ENCODE data around the gene KCNJ14.

Gene KCNJ14

GRCh38 chr19:48458016-48458415 is 2.6 kb downstream of the KCNJ14 start:
- Histone ChIP-seq H2BK120ac (ENCODE audit: low read depth, low read length) (no peak overlapping the region), H3K4me1 (ENCODE audit: control insufficient read depth, low read depth, low read length) (no peaks in the 10 kb centered on the region), H3K4me3 (ENCODE audit: low read length) (no peak overlapping the region), H3K4ac (ENCODE audit: low read depth, low read length) (no peak overlapping the region), H3K36me3 (ENCODE audit: control insufficient read depth, insufficient read depth, low read length) (peaks cover 6% of the 10 kb centered on the region), H2AK5ac (ENCODE audit: low read length) (no peak overlapping the region), H3K18ac (ENCODE audit: low read length) (no peak overlapping the region), H3K79me2 (ENCODE audit: control insufficient read depth, insufficient read depth, low read length) (no peaks in the 10 kb centered on the region), H2BK15ac (replicated peaks; ENCODE audit: low read depth) (no peak overlapping the region), H3K27me3 (ENCODE audit: insufficient read depth, low read length, poor library complexity) (no peaks in the 10 kb centered on the region), H2BK5ac (ENCODE audit: low read length) (no peak overlapping the region), H3K9ac (ENCODE audit: low read length) (no peak overlapping the region), H3K79me1 (ENCODE audit: low read length) (peaks cover 5% of the 10 kb centered on the region), H4K8ac (ENCODE audit: low read depth, low read length) (no peak overlapping the region), H3K27ac (ENCODE audit: low read depth, low read length) (no peak overlapping the region), H3K56ac (ENCODE audit: low read length) (no peak overlapping the region), H3K23ac (ENCODE audit: low read length) (no peak overlapping the region), H3K4me2 (ENCODE audit: low read length) (no peak overlapping the region), H4K5ac (ENCODE audit: low read length) (no peak overlapping the region)
- no CpG with 5 or more reads among the region's 2 CpGs for WGBS (ENCODE audit: extremely low coverage, insufficient coverage, low lambda C conversion rate)
- no peak for DNase-seq

GRCh38 chr19:48461651-48461981 is 6.2 kb downstream of the KCNJ14 start:
- Histone ChIP-seq H4K8ac (ENCODE audit: low read depth, low read length) (no peak overlapping the region), H3K79me2 (ENCODE audit: control insufficient read depth, insufficient read depth, low read length) (no peaks in the 10 kb centered on the region), H3K27ac (ENCODE audit: low read depth, low read length) (no peak overlapping the region), H4K5ac (ENCODE audit: low read length) (no peak overlapping the region), H3K18ac (ENCODE audit: low read length) (no peak overlapping the region), H3K36me3 (ENCODE audit: control insufficient read depth, insufficient read depth, low read length) (no peaks in the 10 kb centered on the region), H3K4me3 (ENCODE audit: low read length) (no peak overlapping the region), H3K4me2 (ENCODE audit: low read length) (no peak overlapping the region), H2BK5ac (ENCODE audit: low read length) (no peak overlapping the region), H2BK120ac (ENCODE audit: low read depth, low read length) (no peak overlapping the region), H3K4me1 (ENCODE audit: control insufficient read depth, low read depth, low read length) (no peaks in the 10 kb centered on the region), H2BK15ac (replicated peaks; ENCODE audit: low read depth) (no peak overlapping the region), H3K79me1 (ENCODE audit: low read length) (no peaks in the 10 kb centered on the region), H3K9ac (ENCODE audit: low read length) (no peak overlapping the region), H3K4ac (ENCODE audit: low read depth, low read length) (no peak overlapping the region), H3K23ac (ENCODE audit: low read length) (no peak overlapping the region), H3K56ac (ENCODE audit: low read length) (no peak overlapping the region), H3K27me3 (ENCODE audit: insufficient read depth, low read length, poor library complexity) (no peaks in the 10 kb centered on the region), H2AK5ac (ENCODE audit: low read length) (no peak overlapping the region)
- no peak for DNase-seq
- WGBS (ENCODE audit: extremely low coverage, insufficient coverage, low lambda C conversion rate) = no CpG with 5 or more reads among the region's 36 CpGs

GRCh38 chr19:48461982-48462655 is 6.7 kb downstream of the KCNJ14 start:
- Histone ChIP-seq H3K79me1 (ENCODE audit: low read length) (no peaks in the 10 kb centered on the region), H2BK5ac (ENCODE audit: low read length) (no peak overlapping the region), H4K8ac (ENCODE audit: low read depth, low read length) (no peak overlapping the region), H3K27ac (ENCODE audit: low read depth, low read length) (no peak overlapping the region), H3K18ac (ENCODE audit: low read length) (no peak overlapping the region), H3K36me3 (ENCODE audit: control insufficient read depth, insufficient read depth, low read length) (no peaks in the 10 kb centered on the region), H3K27me3 (ENCODE audit: insufficient read depth, low read length, poor library complexity) (no peaks in the 10 kb centered on the region), H2BK15ac (replicated peaks; ENCODE audit: low read depth) (no peak overlapping the region), H2BK120ac (ENCODE audit: low read depth, low read length) (no peak overlapping the region), H3K9ac (ENCODE audit: low read length) (no peak overlapping the region), H3K4me2 (ENCODE audit: low read length) (no peak overlapping the region), H3K4me1 (ENCODE audit: control insufficient read depth, low read depth, low read length) (no peaks in the 10 kb centered on the region), H3K4ac (ENCODE audit: low read depth, low read length) (no peak overlapping the region), H3K23ac (ENCODE audit: low read length) (no peak overlapping the region), H4K5ac (ENCODE audit: low read length) (no peak overlapping the region), H3K79me2 (ENCODE audit: control insufficient read depth, insufficient read depth, low read length) (no peaks in the 10 kb centered on the region), H3K56ac (ENCODE audit: low read length) (no peak overlapping the region), H3K4me3 (ENCODE audit: low read length) (no peak overlapping the region), H2AK5ac (ENCODE audit: low read length) (no peak overlapping the region)
- DNase-seq = peak; percentile 89
- no CpG with 5 or more reads among the region's 62 CpGs for WGBS (ENCODE audit: extremely low coverage, insufficient coverage, low lambda C conversion rate)

GRCh38 chr19:48465215-48465614 is 9.8 kb downstream of the KCNJ14 start:
- H3K4me2 ChIP-seq (ENCODE audit: low read length) = no peak overlapping the region
- H2BK15ac ChIP-seq (replicated peaks; ENCODE audit: low read depth) = no peak overlapping the region
- H3K79me1 ChIP-seq (ENCODE audit: low read length) = peaks cover 4% of the 10 kb centered on the region
- no CpG with 5 or more reads among the region's 1 CpG for WGBS (ENCODE audit: extremely low coverage, insufficient coverage, low lambda C conversion rate)
- H3K4ac ChIP-seq (ENCODE audit: low read depth, low read length) = no peak overlapping the region
- no peak overlapping the region for H2BK5ac ChIP-seq (ENCODE audit: low read length)
- no peak for DNase-seq
- no peak overlapping the region for H3K4me3 ChIP-seq (ENCODE audit: low read length)
- no peak overlapping the region for H3K9ac ChIP-seq (ENCODE audit: low read length)
- no peak overlapping the region for H3K18ac ChIP-seq (ENCODE audit: low read length)
- no peak overlapping the region for H3K23ac ChIP-seq (ENCODE audit: low read length)
- peaks cover 5% of the 10 kb centered on the region for H3K79me2 ChIP-seq (ENCODE audit: control insufficient read depth, insufficient read depth, low read length)
- H4K5ac ChIP-seq (ENCODE audit: low read length) = no peak overlapping the region
- no peak overlapping the region for H2AK5ac ChIP-seq (ENCODE audit: low read length)
- H3K56ac ChIP-seq (ENCODE audit: low read length) = no peak overlapping the region
- no peaks in the 10 kb centered on the region for H3K36me3 ChIP-seq (ENCODE audit: control insufficient read depth, insufficient read depth, low read length)
- no peak overlapping the region for H2BK120ac ChIP-seq (ENCODE audit: low read depth, low read length)
- no peak overlapping the region for H3K27ac ChIP-seq (ENCODE audit: low read depth, low read length)
- H4K8ac ChIP-seq (ENCODE audit: low read depth, low read length) = no peak overlapping the region
- H3K4me1 ChIP-seq (ENCODE audit: control insufficient read depth, low read depth, low read length) = no peaks in the 10 kb centered on the region
- H3K27me3 ChIP-seq (ENCODE audit: insufficient read depth, low read length, poor library complexity) = no peaks in the 10 kb centered on the region

GRCh38 chr19:48466561-48467325 is 11.4 kb downstream of the KCNJ14 start:
- WGBS (ENCODE audit: extremely low coverage, insufficient coverage, low lambda C conversion rate) = no CpG with 5 or more reads among the region's 16 CpGs
- Histone ChIP-seq H2BK120ac (ENCODE audit: low read depth, low read length) (no peak overlapping the region), H3K23ac (ENCODE audit: low read length) (no peak overlapping the region), H3K36me3 (ENCODE audit: control insufficient read depth, insufficient read depth, low read length) (peaks cover 2% of the 10 kb centered on the region), H3K18ac (ENCODE audit: low read length) (no peak overlapping the region), H3K4me1 (ENCODE audit: control insufficient read depth, low read depth, low read length) (no peaks in the 10 kb centered on the region), H3K56ac (ENCODE audit: low read length) (no peak overlapping the region), H3K27ac (ENCODE audit: low read depth, low read length) (no peak overlapping the region), H2AK5ac (ENCODE audit: low read length) (no peak overlapping the region), H3K79me1 (ENCODE audit: low read length) (peaks cover 12% of the 10 kb centered on the region), H4K8ac (ENCODE audit: low read depth, low read length) (no peak overlapping the region), H3K4me2 (ENCODE audit: low read length) (no peak overlapping the region), H3K4me3 (ENCODE audit: low read length) (no peak overlapping the region), H3K27me3 (ENCODE audit: insufficient read depth, low read length, poor library complexity) (no peaks in the 10 kb centered on the region), H3K79me2 (ENCODE audit: control insufficient read depth, insufficient read depth, low read length) (peaks cover 8% of the 10 kb centered on the region), H3K9ac (ENCODE audit: low read length) (no peak overlapping the region), H4K5ac (ENCODE audit: low read length) (no peak overlapping the region), H2BK15ac (replicated peaks; ENCODE audit: low read depth) (no peak overlapping the region), H2BK5ac (ENCODE audit: low read length) (no peak overlapping the region), H3K4ac (ENCODE audit: low read depth, low read length) (no peak overlapping the region)
- DNase-seq = no peak
